Right ventricle myocardium inferior (tissue), 1 donor: ENCODE results near the gene MUSK. TPM values are rescaled to one million over a fixed set of nuclear protein-coding genes. Genes with fewer than 3 reads are reported as not detected.
"Not testable (repeated sequence)": the region's sequence is repeated elsewhere in the genome, so short reads cannot be mapped to it uniquely, and the experiment has no call there.

ENCODE experiments used
- ATAC-seq: fragments of 200-7000 bp; cut with Tn5 transposase; one replicate; pipeline ENCODE4 v1.9.1; 2020; ENCODE audit warnings: mild to moderate bottlenecking, moderate library complexity
- DNase-seq: peaks from one replicate; pipeline ENCODE4 v3.0.0; 2021; ENCODE audit errors: missing footprints
- intact Hi-C: fragments of 100-400 bp; cut with DNase I; formaldehyde crosslinking; loops from one replicate; pipeline ENCODE4 v1.11.0; 2022
- total RNA-seq: library from RNA; stranded (reverse); fragmentation: NEBNext Ultra II Directional; extraction: Animal tissue kit (Norgen Biotek cat#: 25700); gene quantifications from one replicate; pipeline ENCODE4 v1.2.1, GENCODE V29; 2021
- donor health status: DM: no; HTN: yes; CAD: no; lungs with severe emphysema.

Gene MUSK
- total RNA-seq, 1 donor from 2014 or later: 1.0 TPM

DNA sequence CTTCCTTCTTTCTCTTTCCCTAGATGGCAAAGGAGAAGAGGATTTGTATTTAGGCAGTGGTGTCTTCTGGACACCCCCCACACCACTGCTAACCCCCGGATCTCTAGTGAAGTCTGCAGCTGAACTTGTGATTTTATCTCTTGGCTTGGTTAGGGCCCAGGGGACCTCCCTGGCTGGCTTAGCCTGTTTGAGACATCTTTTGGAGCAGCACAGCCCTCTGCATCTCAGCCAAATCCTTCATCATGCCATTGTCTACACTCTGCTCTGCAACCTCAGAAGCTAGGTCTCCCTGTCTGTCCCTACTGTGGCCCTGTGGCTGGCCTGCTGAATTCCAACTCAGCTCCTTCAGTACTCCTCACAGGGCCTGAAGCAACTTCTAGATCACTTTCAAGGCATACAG is 81.7 kb downstream of the MUSK start:
- intact Hi-C loops: no loop called here
- peak; percentile 92 for ATAC-seq
- DNase-seq: peak; percentile 74

DNA sequence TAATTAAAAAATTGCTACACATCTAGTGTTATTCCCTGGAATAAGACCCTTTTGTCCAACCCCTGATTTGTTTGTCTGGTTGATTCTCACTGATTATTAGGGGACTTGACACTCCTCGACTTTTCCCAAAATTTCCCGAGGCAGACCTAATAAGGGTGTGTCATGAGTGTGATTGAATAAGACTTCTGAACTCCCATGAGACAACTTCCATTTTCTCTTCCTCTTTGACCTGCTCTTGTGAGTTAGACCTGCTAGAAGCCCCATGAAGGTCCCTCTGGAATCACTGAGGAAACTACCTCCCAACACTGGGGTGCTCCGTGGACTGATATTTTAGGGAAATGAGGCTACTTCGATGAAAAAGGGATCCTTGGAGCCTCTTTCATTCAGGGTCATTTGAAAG is 83.4 kb downstream of the MUSK start:
- ATAC-seq: no peak
- DNase-seq: no peak
- intact Hi-C loops: no loop called here

DNA sequence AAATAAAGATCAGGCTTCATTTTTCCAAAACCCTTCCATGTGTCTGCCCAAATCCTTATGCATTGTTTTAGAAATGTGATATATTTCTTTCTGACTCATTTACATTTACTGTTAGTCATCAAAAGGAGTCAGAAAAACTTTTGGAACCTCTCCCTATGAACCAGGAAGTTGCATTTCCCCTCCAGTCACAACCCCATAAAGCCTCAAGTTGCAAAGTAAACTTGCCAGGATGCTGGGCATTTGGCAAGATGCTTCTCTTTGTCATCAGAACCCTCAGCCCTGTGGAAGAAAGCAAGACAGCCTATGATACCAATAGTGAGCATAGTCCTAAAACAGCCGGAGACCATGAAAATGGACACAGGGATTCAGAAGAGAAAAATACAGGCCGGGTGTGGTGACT is 84.2 kb downstream of the MUSK start:
- intact Hi-C loops: no loop called here
- ATAC-seq: no peak

DNA sequence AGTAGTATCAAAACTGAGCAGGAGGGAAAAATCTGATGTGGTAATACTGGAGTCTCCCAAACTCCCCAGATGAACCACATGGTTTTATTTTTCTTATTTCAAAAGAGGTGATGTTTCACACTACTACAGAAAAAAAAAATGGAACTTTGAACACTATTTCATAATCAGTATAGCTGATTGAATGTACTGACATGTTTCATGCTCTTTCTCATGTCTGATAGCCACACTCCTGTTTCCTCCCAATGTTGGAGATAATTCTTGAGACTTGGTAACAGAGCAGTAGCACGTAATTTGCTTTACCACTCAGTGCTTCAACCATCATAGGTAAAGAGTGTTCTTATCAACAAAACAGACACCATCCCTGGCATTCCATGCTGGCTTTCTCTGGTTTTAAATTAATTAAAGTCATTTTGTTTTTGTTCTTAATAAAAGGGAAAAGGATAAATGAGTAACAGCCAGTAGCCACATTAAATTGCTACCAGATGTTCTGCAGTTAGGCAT is 85.2 kb downstream of the MUSK start:
- intact Hi-C loops: no loop called here
- ATAC-seq (no peak), DNase-seq (no peak)

More for the DNA sequence above, 84.2 kb downstream of the MUSK start:
- DNase-seq: no peak

DNA sequence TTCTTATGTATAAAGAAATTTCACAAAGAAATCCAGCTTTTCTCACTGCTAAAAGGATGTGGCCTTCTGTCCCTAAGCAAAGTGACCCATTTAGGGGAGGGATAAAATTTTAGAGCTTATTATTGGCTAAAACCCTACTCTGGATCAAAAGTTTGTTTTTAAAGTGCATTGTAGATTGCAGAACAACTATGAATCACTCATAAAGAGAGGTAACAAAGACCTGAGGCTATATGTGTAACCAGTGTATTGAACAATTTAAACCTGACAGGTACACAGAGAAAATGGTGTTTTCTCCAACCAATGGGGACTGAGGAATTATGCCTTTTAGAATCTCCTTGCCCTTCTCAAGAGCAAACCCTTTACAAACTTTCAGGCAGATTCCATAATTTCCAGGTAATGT is 86.6 kb downstream of the MUSK start:
- intact Hi-C loops: no loop called here
- ATAC-seq (no peak), DNase-seq (no peak)

DNA sequence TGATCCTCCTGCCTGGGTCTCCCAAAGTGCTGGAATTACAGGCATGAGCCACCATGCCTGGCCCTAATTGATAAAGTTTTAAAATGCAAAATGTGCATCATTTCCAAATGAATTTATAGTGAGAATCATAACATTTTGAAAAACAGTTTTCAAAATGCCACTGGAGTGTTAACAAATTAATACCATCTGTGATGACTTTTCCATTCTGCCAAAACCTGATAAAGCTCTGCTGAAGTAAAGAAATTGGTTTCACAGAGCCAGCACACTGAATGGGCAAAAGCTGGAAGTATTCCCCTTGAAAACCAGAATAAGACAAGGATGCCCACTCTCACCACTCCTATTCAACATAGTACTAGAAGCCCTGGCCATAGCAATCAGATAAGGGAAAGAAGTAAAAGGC is 89.6 kb downstream of the MUSK start:
- DNase-seq (no peak), ATAC-seq (no peak)
- intact Hi-C loops: no loop called here

DNA sequence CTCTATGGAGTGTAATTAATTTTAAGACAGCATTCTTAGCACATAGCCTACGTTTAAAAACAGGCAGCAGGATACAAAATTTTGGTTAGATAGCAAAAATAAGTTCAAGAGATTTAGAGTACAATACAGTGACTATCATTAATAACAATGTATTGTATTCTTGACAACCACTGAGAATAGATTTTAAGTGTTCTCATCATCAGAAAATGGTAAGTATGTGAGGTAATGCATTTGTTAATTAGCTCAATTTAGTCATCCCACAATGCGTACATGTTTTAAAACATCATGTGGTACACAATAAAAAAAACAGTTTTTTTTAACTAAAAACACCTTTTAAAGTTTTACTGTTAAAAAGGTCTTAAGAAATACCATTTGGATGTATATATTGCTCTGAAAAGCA is 94.2 kb downstream of the MUSK start:
- ATAC-seq (no peak), DNase-seq (no peak)
- intact Hi-C loops: no loop called here

DNA sequence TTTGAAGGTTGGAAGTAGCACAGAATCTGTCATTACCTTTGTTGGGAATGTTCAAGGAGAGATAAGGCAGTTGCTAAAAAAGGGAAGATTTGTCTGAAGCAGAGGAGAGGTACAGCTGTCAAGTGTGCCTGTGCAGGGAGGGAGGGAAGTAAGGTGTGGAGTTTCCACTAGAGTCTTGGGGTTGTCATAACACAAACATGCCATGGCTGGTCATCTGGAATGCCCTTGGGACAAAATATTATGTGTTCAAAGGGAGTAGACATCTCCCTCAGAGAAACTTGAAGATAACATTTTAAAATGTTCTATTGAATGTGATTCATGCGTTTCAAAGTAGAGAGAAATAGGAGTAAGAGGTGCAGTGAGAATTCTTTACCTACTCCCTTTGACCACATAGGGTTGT is 95.0 kb downstream of the MUSK start:
- DNase-seq (no peak), ATAC-seq (no peak)
- intact Hi-C loops: no loop called here

DNA sequence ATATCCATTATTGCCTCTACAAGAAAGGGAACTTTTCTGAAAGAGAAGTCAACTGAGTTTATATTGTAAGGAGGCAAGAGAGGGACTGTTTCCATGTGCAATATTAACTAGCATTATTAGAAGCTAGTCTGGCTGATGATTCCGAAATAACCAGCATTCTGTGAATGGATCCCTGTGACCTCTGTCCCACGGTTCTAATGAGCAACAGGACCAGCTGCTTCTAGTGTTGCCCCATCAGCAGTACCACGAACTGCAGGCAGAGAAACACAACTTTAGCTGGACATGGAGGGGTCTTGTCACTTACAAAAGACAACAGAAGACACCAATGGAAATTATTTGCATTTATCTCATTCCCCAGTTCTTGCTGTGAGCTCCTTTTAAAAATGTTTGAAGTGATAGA is 95.4 kb downstream of the MUSK start:
- intact Hi-C loops: no loop called here
- no peak for ATAC-seq
- no peak for DNase-seq

DNA sequence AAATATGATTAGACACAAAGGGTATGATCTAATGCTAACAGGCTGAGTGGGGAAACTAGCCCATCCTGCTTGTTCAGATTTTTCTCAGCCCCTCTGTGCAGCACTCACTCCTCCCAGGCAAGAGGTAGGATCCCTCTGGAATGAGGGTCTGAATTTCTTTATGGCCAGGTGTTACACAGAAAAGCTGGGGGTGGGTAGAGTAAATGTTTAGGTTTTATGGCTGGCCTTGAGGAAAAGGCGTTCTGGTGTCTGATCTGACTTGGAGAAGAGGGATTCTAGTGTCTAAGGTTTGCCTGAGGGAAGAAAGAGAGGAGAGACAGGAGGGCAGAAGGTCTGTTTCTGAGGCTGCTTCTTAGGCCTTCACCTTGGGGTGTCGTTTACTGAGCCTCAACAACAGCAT is 97.3 kb downstream of the MUSK start:
- ATAC-seq: no peak
- intact Hi-C loops: no loop called here
- no peak for DNase-seq

DNA sequence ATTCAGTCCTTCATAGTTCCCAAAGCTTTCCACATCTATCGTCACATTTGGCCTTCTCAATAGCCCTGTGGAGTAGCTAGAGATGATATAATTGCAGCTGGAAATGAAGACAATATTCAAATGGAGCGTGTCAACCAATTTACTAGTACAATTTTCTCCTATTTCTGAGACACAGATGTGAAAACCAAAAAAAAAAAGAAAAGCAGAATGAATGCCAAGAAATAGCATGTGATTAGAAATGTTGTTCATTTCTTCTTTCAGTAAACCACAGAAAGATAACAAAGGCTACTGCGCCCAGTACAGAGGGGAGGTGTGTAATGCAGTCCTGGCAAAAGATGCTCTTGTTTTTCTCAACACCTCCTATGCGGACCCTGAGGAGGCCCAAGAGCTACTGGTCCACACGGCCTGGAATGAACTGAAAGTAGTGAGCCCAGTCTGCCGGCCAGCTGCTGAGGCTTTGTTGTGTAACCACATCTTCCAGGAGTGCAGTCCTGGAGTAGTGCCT is 99.0 kb downstream of the MUSK start:
- peak; percentile 98 for ATAC-seq
- DNase-seq: peak; percentile 73
- intact Hi-C loops: no loop called here

DNA sequence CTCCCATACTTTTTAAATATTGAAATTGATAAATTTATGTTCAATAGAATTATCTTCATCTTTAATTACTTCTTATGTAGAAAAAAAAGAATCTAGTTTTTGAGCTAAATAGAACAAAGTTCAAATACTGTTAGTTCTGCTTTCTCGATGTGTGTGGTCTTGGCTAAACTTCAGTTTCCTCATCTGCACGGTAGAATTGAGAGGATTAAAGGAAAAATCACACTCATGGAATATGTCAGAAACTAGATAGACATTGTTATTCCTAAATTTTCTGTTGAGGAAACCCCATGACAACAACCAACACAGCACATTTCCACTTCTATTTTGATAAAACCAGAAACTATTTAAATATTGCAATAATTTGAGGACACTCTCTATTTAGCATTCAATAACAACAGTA is 100.3 kb downstream of the MUSK start:
- ATAC-seq (no peak), DNase-seq (no peak)
- intact Hi-C loops: no loop called here

DNA sequence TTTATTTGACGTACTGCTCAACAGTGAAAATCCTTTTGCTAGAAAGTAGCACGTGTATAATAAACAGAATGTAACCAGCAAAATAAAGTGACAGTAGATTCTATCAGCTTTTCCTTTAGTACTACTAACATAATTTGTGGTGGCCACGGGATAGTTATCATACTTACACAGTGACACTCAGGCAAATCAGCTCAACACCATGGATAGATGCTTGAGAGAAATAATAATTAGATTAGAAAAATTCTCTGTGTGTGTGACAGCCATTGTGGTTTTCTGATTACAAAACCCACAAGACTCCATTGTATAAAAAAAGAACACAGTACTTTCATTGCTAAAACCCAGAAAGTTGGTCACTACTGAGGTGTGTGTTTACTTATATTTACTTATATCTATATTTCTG is 101.1 kb downstream of the MUSK start:
- no peak for DNase-seq
- no peak for ATAC-seq
- intact Hi-C loops: no loop called here

DNA sequence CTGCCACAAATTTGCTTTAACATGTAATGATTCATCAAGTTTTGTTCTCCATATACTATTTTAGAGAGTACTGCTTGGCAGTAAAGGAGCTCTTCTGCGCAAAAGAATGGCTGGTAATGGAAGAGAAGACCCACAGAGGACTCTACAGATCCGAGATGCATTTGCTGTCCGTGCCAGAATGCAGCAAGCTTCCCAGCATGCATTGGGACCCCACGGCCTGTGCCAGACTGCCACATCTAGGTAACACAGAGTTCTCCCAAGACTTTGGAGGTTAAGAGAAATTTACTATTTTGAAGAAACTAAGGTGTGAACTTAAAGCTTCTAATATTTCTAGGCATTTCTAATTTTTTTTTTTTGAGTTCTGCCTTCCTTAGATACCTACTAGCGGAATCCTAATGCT is 107.1 kb downstream of the MUSK start:
- ATAC-seq (no peak), DNase-seq (no peak)

DNA sequence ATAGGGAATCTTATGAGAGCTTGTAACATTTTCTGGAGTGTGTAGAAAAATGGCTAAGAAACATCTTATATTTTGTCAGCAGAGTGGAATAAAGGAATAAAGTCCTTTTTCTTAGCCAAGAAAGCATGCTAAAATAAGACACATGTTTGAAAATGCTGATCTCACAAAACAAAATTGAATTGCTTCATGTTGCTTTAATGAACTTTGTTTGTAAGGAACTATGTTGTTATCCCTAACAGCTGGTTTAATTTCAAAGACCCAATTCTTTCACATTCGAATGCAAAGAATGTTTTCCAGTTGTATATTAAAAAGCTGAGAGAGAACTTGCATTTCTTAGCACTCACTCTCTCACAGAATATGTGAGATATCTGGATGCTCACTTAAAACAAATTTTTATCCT is 107.6 kb downstream of the MUSK start:
- intact Hi-C loops: no loop called here
- ATAC-seq: no peak

More for the DNA sequence above, 107.1 kb downstream of the MUSK start:
- intact Hi-C loops: no loop called here

DNA sequence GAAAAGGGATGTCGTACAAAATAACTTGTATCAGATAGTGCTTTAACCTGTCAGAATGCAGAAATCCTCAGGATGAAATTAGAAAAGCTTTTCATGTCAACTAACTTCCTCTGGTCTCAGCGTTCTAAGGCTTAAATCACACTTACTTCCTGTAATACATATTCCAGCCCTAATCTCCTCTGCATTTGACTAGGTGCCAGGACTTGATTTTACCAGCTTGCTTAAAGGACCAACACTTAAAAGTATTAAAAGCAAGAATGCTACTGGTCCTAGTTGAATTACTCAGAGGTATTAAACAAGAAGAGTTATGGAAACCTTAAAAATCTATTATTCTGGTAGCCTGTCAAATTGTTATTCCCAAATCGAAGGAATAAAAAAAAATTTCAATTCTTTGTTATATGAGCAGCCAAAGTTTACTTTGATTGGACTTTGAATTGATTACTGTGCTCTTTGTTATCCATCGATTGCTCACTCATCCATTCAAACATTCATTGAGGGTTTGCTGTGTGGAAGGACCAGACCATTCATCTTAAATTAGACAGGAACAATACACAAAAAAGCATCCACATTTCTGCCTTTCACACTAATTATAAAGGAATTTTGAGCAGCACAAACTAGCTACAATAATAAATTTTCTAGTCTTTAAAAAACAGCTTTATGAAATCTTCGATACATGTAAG is 108.7 kb downstream of the MUSK start:
- DNase-seq (no peak), ATAC-seq (no peak)
- intact Hi-C loops: no loop called here

More for the DNA sequence above, 107.6 kb downstream of the MUSK start:
- no peak for DNase-seq

DNA sequence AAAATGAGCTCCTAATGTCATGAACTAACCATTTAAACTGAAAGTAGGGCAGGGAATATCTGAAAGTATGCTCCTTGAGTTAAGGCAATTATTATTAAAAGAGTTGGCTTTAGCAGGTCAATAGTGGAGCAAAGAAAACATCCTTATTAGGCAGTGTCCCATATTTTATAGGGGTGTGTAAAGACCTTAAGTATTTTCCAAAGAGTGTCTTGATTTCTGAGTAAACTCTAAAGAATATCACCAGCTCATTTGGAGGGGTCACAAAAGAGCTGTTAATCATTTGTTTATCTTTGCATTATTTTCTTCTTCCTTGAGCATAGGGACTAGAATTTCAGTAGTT is 109.3 kb downstream of the MUSK start:
- DNase-seq (no peak), ATAC-seq (no peak)
- intact Hi-C loops: no loop called here

DNA sequence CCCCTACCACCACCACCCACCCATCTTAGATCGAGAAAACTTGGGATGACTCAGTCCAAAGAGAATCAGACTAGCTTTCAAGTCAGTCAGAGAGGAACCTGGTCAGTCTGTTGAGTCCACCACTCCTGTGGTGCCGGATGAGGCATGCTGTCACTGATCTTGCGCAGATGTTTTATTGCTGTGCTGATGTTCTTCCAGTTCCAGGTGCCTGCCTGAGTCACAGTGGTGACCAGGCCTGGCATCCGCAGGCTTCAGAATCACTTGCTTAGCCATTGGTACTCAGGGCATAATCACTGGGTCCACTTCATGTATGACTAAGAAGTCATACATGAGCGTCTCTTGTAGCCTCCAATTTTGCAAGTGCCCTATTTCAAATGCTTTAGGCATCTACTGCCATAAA is 114.1 kb downstream of the MUSK start:
- intact Hi-C loops: no loop called here
- ATAC-seq: no peak
- no peak for DNase-seq

DNA sequence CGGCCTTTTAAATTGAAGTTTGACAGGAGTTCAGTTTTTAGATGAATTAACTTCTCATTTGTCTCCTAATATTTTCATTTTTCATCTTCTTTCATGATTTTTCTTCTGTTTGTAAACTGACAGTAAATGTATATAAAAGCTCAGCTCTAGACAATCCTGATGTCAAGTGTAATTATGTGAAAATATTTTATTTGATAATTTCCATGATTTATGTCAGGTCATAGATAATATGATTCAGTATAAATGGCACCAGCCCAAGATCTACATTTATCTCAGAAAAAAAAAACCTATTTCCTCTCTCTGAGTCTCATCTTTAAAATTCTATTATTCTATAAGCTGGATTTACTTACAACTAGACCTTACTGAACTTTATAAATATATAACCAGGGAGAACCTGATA is 115.7 kb downstream of the MUSK start:
- intact Hi-C loops: no loop called here
- no peak for DNase-seq
- ATAC-seq: no peak

DNA sequence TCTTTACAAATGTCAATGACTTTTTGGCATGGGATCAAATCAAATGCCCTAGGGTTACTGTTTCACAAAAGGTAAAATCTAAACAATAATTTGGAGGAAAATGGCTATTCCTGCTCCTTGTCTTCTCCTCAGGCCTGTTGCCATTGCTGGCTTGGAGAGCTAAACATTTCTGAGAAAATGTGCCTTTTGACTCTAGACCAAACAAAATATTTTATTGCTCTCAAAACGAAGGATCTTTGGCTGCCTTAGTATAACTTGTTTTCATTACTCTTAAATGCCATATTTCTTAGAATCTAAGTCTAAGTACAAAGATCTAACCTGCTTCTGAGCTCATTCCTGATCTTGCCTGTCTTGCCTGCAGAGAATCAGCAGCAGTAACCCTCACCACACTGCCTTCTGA is 116.6 kb downstream of the MUSK start:
- peak; percentile 20 for ATAC-seq
- intact Hi-C loops: no loop called here

DNA sequence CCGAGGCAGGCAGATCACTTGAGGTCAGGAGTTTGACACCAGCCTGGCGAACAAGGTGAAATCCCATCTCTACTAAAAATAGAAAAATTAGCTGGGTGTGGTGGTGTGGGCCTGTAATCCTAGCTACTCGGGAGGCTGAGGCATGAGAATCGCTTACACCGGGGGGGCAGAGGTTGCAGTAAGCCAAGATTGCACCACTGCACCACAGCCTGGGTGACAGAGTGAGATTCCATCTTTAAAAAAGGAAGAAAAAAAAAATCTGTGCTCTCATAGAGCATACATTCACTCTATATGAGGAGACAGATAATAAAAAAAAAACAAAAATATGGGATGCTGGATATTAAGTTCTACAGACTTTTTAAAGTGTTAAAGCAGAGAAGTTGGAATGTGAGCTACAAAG is 119.8 kb downstream of the MUSK start:
- ATAC-seq, DNase-seq, intact Hi-C loops: not testable (repeated sequence)

More for the DNA sequence above, 116.6 kb downstream of the MUSK start:
- no peak for DNase-seq
